Putamen (tissue), 1 donor: ENCODE data around the gene SSR4.

ENCODE experiments used
- DNase-seq: peaks from one replicate; pipeline ENCODE4 v3.0.0-alpha.2; 2016; ENCODE audit warnings: low spot score

Gene SSR4

DNA sequence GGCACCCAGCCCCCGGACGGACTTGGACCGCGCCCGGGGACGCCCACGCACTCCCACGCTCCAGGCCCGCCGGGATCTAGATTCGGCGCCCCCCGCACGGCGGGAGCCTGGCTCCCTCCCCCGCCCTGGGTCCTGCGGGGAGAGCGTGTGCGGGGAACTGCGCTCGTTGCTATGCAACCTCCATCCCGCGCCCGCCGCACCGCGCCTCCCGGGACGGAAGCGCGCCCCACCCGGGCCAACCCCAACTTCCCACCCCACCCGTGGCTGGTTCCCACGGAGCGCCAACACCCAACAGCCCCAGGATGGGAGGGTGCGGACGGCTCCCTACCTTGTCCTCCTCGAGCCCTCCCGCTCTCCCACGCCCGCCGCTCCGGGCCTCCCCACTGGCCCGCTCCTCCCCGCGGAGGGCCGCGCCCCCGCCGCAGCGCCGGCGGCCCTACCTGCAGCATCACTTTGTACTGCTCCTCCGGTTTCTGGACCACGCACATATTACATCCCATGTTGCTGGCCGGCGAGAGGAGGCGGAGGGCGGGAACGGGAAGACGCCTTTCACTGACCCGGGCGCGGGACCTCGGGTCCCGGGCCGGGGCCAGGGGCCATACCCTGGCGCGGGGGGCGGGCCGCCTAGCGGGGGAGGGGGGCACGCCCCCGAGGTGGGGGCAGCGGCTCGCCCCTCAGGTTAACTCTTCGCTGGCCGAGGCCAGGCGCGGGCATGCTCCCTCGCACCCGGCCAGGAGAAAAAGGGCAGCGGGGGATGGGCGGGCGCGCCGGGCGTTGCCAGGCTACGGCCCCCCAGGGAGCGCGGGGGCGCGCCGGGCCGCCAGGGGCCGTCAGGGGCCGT is 35.6 kb downstream of the SSR4 start, which contains the start of gene PDZD4:
Gene PDZD4, minus strand, starts transcription at position 746 of the 841 bp plus-strand sequence. Its CDS starts 246 bp downstream, at position 500.
- no peak for DNase-seq

DNA sequence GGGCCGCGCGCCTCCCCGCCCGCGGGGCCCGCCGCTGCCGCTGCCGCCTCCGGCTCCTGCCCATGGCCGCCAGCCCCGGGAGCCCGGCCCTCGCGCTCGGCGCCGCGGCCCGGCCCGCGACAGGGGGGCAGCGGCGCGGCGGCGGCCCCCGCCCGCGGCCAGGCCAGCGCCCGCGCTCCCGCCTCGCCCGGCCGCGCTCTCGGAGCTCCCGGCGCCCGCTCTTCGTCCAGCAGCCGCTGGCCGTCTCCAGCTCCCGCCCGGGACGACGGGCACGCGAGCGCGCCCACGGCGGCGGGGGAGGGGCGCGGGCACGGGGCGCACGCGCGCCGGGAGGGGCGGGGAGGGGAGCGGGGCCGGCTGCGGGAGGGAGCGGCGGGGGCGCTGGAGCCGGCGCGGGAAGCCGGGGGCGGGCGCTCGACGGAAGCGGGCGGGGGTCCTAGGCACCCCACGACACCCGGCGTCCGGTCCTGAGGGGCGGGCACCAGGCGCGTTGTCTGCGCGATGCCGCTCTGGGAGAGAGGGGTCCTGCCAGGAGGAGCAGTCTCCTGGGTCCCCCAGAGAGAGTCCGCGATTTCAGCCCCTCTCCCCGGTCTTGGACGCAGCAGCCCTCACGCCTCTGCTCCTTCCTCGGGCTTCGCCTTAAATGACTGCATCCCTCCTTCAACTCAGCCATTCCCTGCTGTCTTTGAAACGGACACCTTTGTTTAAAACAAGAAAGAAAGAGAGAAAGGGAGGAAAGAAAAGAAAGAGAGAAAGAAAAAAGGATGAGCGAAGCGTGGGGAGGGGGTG is 36.4 kb downstream of the SSR4 start:
- DNase-seq, result no peak

- no peak for DNase-seq
Measured at GRCh38 chrX:153831429-153832150, 37.1 kb downstream of the SSR4 start.

GRCh38 chrX:153832728-153833127 is 38.3 kb downstream of the SSR4 start:
- no peak for DNase-seq

GRCh38 chrX:153836921-153837320 is 42.5 kb downstream of the SSR4 start:
- no peak for DNase-seq

DNA sequence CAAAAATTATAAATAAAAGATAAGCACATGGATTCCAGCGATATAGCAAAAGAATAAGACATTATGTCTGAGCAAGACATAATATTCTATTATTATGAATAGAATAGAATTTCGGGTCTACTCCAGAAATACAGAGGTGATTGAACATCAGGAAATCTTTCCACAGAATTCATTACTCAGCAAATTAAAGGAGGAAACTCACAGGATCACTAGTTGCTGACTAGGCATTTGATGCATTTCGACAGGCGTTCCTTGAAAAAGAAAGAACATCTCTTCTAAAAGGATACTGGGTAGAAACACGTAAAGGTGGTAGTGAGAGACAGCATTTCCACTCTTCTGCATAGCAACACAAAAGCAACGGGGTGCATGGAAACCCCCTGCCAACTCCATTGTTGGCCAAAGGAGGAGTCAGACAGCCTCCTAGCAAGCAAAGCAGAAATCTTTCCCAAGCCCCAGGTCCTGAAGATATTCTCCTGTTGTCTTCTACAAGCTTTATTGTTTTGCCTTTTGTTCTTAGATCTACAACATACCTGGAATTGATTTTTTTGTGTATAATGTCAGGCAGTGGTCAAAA is 50.1 kb downstream of the SSR4 start:
- no peak for DNase-seq

DNA sequence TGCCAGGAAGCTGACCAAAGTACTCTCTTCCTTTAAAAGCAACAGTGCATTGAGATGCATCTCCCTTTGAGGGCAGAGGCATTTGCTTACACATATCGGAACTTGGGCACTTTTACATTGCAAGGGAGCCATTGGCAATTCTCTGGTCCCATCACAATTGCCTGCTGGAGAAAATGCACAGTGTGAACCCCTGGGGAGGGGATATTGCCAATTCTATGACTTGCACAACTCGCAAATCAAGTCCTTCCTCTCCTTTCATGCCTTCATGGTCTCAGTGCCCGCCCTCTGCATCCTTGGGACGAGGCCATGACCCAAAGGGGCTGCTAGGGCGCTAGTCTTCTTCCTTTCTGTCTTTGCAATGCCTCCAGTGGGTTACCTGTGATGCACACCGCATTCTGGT is 50.7 kb downstream of the SSR4 start:
- no peak for DNase-seq

DNA sequence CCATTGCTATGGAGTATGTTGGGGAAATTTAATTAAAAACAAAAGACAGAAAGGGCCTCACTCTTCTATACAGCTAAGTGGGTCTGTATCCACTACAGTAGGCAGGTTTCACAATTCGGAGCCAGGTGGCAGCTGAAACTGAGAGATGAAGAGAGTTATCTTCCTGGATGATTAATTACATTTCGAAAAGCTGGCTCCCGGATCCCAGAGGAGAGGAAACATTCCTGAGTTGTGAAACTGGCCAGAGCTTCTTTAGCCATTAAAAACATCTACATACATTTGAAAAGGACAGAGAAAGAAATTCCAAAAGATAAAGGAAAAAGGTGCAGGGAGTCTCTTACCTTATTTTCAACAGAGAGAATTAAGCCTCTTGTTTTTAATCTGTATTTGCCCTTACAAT is 51.4 kb downstream of the SSR4 start:
- DNase-seq, result no peak
